H7 (cell line): ENCODE data around the gene GALNT10. TPM values are rescaled to one million over a fixed set of nuclear protein-coding genes. Genes with fewer than 3 reads are reported as not detected.

Experiments used
- DNase-seq: peaks from one replicate; pipeline ENCODE4 v3.0.0; 2012
- H3K27me3 ChIP-seq: 2 replicates; pipeline ENCODE4 v1.6.0; 2011; ENCODE audit warnings: mild to moderate bottlenecking, low read length; ENCODE audit not compliant: control insufficient read depth, insufficient read depth
- H3K36me3 ChIP-seq: replicated peaks from 2 replicates; pipeline ENCODE4 v1.5.1; 2011; ENCODE audit warnings: low read length; ENCODE audit not compliant: control insufficient read depth, insufficient read depth
- H3K4me3 ChIP-seq: 2 replicates; pipeline ENCODE4 v1.5.1; 2011; ENCODE audit warnings: low read depth, mild to moderate bottlenecking, control low read depth, low read length, moderate library complexity; ENCODE audit not compliant: insufficient read depth
- total RNA-seq: library from RNA; depleted of rRNA; stranded (reverse); fragments of >200 nt; shearing (Covaris generic); gene quantifications from 2 replicates; pipeline ENCODE4 v1.2.3, GENCODE V29; 2014

The GALNT10 gene
- total RNA-seq, 1 experiment from 2014 or later: 13.8 TPM

GRCh38 chr5:154287136-154287535, 96.6 kb downstream of the GALNT10 start:
- Histone ChIP-seq H3K36me3 (no peaks in the 10 kb centered on the region), H3K4me3 (no peak overlapping the region), H3K27me3 (no peaks in the 10 kb centered on the region)
- DNase-seq: peak; percentile 34

DNA sequence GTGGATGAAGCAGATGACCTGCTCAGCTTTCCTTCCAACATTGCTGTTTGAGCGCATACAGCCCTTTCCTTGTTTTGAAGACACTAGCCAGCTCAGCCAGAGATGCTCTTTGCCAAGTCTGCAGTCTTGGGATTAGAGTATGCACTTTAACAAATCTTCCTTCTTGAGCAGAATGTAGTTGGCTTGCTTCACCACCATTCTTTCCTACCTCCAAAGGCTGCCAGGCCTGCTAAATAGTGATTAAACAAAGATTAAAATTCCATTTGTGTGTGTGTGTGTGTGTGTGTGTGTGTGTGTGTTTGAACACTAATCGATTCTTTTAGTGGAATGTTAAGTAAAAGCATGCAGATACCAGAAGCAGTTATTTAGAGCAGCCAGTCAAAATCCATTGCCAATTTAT, 97.6 kb downstream of the GALNT10 start:
- H3K36me3 ChIP-seq: no peaks in the 10 kb centered on the region
- DNase-seq: no peak

GRCh38 chr5:154291917-154292316, 101.4 kb downstream of the GALNT10 start:
- H3K27me3 ChIP-seq: no peaks in the 10 kb centered on the region
- DNase-seq: no peak
- no peaks in the 10 kb centered on the region; the same call in 1 of the 2 replicates for H3K36me3 ChIP-seq
- H3K4me3 ChIP-seq: no peak overlapping the region

More for the DNA sequence above, 97.6 kb downstream of the GALNT10 start:
- Histone ChIP-seq H3K4me3 (no peak overlapping the region), H3K27me3 (no peaks in the 10 kb centered on the region)

DNA sequence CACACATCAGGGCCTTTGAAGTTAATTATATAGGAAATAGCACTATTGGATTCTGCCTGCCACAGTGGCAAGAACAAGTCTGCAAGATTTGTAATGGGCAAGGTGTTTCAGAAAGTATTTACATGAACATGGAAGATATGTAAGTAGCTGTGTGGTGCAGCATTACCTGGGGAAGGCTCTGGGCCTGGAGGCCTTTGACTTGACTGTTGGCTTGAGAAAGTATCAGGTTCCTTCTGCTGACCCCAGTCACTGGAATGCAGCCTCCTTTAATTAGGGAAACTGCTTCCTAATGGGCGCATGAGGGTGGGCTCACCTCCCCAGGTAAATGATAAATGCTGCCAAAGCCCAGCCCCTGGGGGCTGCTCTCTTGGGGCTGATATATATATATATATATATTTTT, 102.7 kb downstream of the GALNT10 start:
- no peaks in the 10 kb centered on the region; the same call in none of the 2 replicates for H3K36me3 ChIP-seq
- no peaks in the 10 kb centered on the region for H3K27me3 ChIP-seq
- H3K4me3 ChIP-seq: no peak overlapping the region
- DNase-seq: no peak

DNA sequence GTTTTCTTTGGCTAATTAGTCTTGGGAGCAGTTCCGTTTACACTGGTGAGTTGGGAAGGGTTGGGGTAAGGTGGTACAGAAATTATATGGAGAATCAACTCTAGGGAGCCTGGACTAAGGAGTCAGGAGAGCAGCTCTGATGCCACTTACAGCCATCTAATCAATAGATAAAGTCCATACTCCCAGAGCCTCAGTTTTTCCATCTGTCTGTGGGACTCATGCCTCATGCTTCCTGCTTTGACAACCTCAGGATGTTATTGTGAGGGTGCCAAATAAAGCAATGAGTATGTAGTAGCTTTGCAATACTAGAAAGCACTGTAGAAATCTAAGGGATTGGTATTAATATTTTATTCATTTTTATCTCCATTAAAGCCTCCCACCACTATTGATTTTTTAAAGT, 105.0 kb downstream of the GALNT10 start:
- Histone ChIP-seq H3K4me3 (no peak overlapping the region), H3K36me3 (no peaks in the 10 kb centered on the region; the same call in none of the 2 replicates), H3K27me3 (no peaks in the 10 kb centered on the region)
- no peak for DNase-seq

GRCh38 chr5:154296525-154297159, 106.1 kb downstream of the GALNT10 start:
- Histone ChIP-seq H3K36me3 (no peaks in the 10 kb centered on the region; the same call in none of the 2 replicates), H3K4me3 (no peak overlapping the region), H3K27me3 (no peaks in the 10 kb centered on the region)
- DNase-seq: no peak

DNA sequence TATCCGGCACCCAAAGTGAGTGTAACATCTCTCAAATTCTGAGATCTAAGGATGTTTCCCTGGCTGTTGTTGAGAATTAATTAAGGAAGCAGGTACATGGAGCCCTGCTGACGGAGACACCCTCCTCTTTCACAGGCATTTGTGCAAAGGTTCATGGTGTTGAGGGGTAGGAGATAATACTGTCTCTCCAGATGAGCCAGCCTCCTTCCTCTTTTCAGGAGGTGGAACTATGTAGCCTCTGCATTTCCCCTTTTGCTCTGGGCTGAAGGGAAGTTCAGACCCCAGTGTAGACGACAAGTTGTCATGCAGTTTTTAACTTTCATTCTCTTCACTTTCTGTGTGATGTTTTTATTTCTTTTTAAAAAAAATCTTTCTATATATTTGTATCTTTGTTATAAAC, 107.5 kb downstream of the GALNT10 start:
- H3K36me3 ChIP-seq: no peaks in the 10 kb centered on the region; the same call in none of the 2 replicates
- no peak overlapping the region for H3K4me3 ChIP-seq
- DNase-seq: no peak
- no peaks in the 10 kb centered on the region for H3K27me3 ChIP-seq

GRCh38 chr5:154300207-154300883, 109.8 kb downstream of the GALNT10 start:
- H3K4me3 ChIP-seq: no peak overlapping the region
- H3K36me3 ChIP-seq: no peaks in the 10 kb centered on the region; the same call in none of the 2 replicates
- no peaks in the 10 kb centered on the region for H3K27me3 ChIP-seq
- no peak for DNase-seq

GRCh38 chr5:154301726-154302125, 111.2 kb downstream of the GALNT10 start:
- Histone ChIP-seq H3K4me3 (no peak overlapping the region), H3K36me3 (no peaks in the 10 kb centered on the region; the same call in none of the 2 replicates), H3K27me3 (no peaks in the 10 kb centered on the region)
- no peak for DNase-seq

DNA sequence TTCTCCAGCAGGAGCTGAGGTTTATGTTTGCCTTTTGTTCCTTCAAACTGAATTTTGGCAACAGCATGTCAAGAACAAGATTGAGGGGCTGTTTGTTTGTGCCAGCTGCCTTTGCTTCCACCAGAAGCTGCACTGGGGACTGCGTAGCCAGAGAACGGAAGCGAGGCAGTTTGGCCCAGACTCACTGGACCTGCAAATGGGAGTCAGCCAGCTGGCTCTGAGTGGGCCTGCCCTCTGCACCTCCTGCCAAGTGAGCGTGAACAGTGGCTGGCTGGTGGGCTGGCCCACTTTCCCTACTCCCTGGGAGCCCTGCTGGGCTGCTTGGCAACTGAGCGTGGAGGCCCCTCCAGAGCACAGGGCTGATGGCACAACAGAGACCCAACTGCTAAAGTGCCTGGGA, 111.6 kb downstream of the GALNT10 start:
- H3K4me3 ChIP-seq: no peak overlapping the region
- no peak for DNase-seq
- no peaks in the 10 kb centered on the region for H3K27me3 ChIP-seq
- H3K36me3 ChIP-seq: no peaks in the 10 kb centered on the region; the same call in none of the 2 replicates

- Histone ChIP-seq H3K27me3 (no peaks in the 10 kb centered on the region), H3K36me3 (no peaks in the 10 kb centered on the region; the same call in 1 of the 2 replicates), H3K4me3 (no peak overlapping the region)
- DNase-seq: no peak
Observed at GRCh38 chr5:154303133-154303532, 112.6 kb downstream of the GALNT10 start.

GRCh38 chr5:154308443-154309370, 118.2 kb downstream of the GALNT10 start:
- Histone ChIP-seq H3K4me3 (no peak overlapping the region), H3K27me3 (no peaks in the 10 kb centered on the region), H3K36me3 (no peaks in the 10 kb centered on the region)
- no peak for DNase-seq

- H3K4me3 ChIP-seq: no peak overlapping the region
- no peaks in the 10 kb centered on the region for H3K36me3 ChIP-seq
- no peak for DNase-seq
- no peaks in the 10 kb centered on the region for H3K27me3 ChIP-seq
Observed at GRCh38 chr5:154309371-154309745, 118.8 kb downstream of the GALNT10 start.

DNA sequence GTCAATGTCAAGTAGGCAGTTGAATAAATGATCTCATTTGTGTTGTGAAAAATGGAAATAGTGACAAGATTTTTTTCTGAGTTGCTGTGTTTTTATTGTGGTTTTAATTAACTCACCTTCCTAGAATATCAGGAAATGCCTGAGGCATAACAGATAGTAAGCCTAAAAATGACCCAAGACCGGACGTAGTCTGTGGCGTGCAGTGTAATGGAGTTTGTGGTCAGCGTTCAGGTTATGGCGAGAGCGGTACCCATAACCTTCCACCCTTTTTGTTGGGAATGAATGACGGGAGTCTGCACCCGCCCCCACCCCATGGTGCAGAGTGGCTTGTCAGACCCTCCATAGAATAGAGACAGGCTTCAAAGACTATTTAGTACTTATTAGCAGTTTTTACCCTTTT, 119.3 kb downstream of the GALNT10 start:
- H3K4me3 ChIP-seq: no peak overlapping the region
- DNase-seq: no peak
- H3K36me3 ChIP-seq: no peaks in the 10 kb centered on the region
- no peaks in the 10 kb centered on the region for H3K27me3 ChIP-seq
